Measurements from ENCODE around the gene PPY.
"Not testable (repeated sequence)": the region's sequence is repeated elsewhere in the genome, so short reads cannot be mapped to it uniquely, and the experiment has no call there.

PPY gene

GRCh38 chr17:43962479-43962878 is 20.2 kb upstream of the PPY start:
- no peak for DNase-seq

GRCh38 chr17:43961954-43962353 is 19.7 kb upstream of the PPY start:
- no peak for DNase-seq

DNA sequence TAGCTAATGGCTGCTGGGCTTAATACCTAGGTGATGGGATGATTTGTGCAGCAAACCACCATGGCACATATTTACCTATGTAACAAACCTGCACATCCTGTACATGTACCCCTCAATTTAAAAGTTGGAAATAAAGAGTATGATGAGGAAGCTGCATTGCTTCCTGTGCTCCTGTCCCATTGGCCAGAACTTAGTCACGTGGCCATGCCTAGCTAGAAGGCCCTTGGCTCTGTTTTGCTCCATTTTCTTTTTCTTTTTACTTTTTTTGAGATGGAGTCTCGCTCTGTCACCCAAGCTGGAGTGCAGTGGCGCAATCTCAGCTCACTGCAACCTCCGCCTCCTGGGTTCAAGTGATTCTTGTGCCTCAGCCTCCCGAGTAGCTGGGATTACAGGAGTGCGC is 19.0 kb upstream of the PPY start:
- not testable (repeated sequence) for DNase-seq

GRCh38 chr17:43958748-43959352 is 16.6 kb upstream of the PPY start:
- DNase-seq: no peak

- no peak for DNase-seq
Observed at GRCh38 chr17:43956222-43956621, 13.9 kb upstream of the PPY start.

GRCh38 chr17:43953746-43954145 is 11.5 kb upstream of the PPY start, which contains the start of gene PYY:
Gene PYY (minus strand): TSS chr17:43953940. CDS start chr17:43953483, 457 bp downstream.
- no peak for DNase-seq

DNA sequence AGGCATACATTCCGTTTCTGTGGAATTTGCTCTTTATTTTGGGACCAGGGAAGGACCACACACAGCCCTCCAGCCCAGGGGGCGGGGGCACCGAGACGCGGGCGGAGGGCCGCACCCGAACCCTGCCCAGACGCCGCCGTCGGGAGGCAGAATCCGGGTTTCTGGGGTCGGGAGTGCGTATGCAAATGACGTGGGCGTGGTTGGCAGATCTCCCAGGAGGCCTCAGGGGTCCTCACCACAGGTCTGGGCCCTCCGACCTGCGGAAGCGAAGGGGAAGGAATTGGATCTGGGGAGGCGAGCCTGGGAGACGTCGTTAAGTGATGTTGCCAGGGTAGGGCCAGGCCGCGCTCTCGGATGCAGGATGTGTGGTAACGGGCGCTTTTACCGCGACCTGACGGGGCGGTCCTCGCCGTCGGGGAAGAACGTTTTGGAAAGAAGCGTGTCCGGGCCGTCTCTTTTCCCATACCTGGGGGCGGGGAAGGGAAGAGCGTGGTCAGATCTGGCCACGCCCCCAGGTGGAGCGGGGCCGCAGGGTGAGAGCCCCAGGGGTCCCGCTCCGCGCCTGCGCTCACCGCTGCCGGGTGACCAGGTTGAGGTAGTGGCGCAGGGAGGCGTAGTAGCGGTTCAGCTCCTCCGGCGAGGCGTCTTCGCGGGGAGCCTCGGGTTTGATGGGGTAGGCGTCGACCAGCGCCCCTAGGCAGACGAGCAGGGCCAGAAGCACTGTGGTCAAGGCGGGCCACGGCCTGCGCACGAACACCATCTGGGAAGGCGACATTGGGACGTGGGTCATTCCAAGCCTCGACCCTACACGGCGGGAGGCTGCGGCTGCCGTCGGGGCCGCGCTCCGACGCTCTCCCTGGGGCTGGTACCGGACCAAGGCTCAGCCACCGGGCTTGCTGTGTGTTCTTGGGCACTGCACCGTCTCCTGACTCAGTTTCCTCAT is 10.7 kb upstream of the PPY start:
- no peak for DNase-seq

DNA sequence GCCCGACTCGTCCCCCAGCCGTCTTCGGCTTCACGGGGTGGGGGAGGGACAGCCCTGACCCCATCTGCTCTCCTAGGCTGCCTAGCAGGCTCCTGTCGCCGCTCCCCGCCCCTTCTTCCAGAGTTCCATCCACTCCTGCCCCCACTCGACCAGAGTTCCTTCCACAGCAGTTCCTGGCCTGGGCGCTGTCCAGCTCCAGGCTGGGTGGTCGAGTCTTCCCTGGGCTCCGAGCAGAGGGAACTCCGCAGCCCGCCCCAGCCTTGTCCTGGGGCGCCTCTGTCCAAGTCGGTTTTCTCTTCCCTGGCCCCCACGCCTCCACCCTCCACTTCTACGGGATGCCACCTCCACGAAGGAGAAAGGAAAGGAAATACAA is 10.1 kb upstream of the PPY start:
- no peak for DNase-seq

DNA sequence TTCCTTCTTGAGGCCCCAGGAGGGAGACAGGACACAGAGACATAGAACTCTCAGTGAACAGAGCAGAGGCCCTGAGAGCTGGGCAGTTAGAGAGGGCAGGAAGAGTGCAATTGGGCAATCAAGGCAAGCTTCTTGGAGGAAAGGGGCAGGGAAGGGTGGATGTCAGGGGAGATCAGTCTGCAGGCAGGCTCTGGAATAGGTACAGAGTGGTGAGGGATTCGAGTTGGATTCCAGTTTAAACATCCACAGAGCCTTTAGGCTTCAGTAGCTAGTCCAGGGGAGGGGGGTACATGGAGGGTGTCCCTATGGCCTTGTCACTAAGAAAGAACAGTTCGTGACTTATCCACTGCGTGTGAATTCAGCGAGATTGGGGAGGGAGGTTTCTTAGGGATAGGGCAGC is 9.5 kb upstream of the PPY start:
- DNase-seq: no peak

- DNase-seq: no peak
Observed at GRCh38 chr17:43950554-43950953, 8.3 kb upstream of the PPY start.

DNA sequence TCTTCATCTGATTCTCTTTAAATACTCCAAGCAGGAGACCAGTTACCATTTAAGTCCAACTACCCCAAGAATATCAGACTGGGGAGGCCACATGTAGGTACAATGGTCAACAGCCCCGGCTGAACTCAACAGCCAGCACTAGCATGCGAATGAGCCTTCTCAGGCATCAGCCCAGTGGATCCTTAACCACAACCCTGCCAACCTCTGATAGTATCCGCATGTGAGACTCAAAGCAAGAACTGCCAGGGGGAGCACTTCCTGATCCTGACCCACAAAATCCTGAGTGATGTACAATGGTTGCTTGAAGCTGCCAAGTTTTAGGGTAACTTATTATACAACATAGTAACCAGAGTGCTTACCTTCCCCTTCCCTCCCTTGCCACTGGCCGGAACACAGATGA is 7.5 kb upstream of the PPY start:
- DNase-seq: no peak

DNA sequence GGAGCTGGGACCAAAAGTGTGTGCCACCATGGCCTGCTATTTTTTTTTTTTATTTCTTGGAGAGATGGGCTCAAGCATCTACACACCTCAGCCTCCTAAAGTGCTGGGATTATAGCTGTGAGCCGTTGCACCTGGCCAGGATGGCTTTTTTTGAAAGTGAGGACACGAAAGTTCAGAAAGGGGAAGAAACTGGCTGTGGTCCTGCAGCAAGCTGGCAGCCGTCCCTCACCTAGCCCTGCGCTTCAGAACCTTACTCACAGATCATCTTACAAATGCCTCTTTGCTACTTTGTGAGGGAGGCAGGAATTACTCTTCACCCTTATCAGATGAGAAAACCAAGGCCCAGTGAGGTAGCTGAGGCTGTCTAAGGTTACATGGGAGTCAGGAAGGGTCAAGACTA is 4.5 kb upstream of the PPY start:
- DNase-seq: no peak

DNA sequence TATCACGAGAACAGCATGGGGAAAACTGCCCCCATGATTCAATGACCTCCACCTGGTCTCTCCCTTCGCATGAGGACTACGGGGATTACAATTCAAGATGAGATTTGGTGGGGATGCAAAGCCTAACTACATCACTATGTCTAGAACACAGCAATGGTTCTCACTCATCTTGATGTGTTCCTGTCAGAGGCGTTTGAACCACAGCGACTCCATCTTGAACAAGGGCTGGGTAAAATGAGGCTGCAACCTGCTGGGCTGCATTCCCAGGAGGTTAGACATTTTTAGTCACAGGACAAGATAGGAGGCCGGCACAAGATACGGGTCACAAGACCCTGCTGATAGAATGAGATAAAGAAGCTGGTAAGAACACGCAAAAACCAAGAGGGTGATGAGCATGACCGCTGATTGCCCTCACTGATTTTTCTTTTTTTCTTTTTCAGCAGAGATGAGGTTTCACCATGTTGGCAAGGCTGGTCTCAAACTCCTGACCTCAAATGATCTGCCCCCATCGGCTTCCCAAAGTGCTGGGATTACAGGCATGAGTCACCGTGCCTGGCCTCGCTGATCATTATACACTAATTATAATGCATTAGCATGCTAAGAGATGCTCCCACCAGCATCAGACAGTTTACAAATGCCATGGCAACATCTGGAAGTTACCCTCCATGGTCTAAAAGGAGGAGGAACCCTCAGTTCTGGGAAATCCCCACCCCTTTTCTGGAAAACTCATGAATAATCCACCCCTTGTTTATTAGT is 3.0 kb upstream of the PPY start:
- no peak for DNase-seq

DNA sequence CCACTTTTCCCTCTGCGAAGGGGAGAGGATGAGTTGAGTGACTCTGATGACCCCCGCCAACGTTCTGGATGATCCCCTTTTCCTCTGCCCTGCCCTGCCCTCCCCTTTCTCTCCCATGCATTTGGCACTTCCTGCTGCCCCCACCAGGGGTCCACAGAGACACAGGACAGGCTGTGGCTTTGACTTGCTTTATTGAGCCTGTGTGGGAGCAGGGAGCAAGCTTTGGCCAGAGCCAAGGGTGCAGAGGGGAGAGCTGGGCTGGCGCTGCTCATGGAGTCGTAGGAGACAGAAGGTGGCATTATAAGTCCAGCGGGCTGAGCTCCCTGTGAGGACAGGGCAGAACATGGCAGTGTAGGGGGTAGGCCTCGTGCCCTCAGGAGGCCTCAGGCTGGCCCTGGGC is 1.6 kb downstream of the PPY start:
- no peak for DNase-seq

DNA sequence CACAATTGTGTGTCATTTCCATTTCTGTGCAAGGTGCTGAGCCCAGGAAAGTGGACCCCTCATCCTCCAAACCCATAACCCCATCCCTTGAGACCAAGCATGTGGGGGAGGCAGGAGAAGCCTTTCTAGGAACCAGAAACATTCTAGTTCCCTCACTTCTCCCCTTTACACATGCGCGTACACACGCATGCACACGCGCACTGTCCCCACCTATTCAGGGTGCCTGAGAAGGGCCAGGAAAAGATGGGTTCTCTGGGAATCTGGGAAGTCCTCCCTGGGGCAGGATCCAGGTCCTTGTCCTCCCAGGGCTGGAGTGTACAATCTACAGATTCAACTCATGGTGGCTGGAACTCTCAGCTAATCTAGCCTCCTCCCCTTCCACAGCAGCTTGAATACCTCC is 2.4 kb downstream of the PPY start:
- DNase-seq: no peak

GRCh38 chr17:43939452-43939851 is 2.8 kb downstream of the PPY start:
- DNase-seq: not testable (repeated sequence)

DNA sequence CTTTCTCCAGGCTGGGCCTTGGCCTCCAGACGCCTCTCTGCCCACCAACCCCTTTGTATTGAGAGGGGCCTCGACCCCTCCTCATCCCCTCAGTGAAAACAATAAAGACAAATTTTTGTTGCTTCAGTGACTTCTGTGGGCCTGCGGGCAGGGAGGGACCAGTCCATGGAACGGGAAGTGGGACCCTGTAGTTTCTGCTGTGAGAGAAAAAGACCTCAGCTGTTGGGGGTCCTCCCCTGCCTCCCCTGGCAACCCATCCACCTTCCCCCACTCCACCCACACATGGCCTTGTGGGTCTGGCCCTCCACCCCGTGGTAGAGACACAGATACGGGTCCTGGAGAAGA is 3.5 kb downstream of the PPY start:
- DNase-seq: no peak

DNA sequence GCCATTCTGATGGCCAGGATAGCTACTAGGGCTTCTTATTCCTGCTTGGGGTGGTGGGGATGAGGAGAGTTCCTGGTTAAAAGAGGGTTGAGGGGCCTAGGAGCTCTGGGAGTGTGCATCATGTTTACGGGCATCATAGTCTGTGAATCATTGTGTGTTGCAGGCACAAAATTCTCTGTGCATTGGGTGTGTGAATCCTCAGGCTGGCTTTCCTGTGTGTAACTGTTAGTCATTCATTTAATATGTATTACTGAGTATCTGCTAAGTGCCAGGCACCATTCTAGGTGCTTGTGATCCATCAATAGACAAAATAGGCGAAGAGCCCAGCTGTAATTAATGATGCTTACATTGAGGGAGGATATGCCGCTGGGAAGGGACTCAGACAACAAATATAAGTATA is 5.8 kb downstream of the PPY start:
- no peak for DNase-seq

- no peak for DNase-seq
Observed at GRCh38 chr17:43935926-43936261, 6.4 kb downstream of the PPY start.

DNA sequence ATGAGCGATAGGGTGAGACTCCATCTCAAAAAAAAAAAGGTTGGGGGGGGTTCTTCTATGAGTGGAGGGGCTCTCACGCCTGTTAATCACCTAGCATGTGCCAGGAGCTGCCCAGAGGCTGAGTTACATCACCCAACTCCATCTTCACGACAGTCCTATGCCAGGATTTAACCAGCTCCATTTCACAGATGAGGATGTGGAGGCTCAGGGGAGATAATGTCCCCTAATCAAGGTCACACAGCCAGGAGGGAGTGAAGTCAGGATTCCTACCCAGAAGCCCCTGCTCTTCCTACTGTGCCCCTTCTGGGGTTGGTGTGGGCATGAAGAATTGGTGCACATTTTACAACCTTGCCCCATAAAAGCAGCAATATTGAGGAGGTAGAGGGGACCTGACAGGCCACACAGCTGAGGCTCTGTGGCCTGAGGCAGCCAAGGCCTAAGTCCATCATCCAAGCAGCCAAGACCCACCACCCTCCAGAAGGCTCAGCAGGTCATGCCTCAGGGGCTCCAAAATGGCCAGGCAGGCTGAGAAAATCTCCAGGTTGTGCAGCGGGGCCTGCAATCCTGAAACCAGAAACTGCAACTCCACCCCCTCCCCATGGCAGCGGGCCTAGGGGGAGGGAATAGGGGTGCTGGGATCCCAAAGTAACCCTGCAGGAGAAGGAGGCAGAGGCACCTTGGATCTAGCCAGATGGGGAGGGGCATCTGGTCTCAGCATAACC is 6.9 kb downstream of the PPY start:
- no peak for DNase-seq

- no peak for DNase-seq
Observed at GRCh38 chr17:43932923-43933322, 9.4 kb downstream of the PPY start.

GRCh38 chr17:43932357-43932756 is 9.9 kb downstream of the PPY start:
- no peak for DNase-seq

- DNase-seq: no peak
Observed at GRCh38 chr17:43931062-43931571, 11.2 kb downstream of the PPY start.

Data from activated effector memory CD4-positive, alpha-beta T cell treated with anti-CD3 and anti-CD28 coated beads, Interleukin-2, amount 50 U/mL, for 16 hours (primary cell).